Endodermal cell (in vitro differentiated cells): ENCODE measurements around the gene JAML. TPM values are rescaled to one million over a fixed set of nuclear protein-coding genes. Genes with fewer than 3 reads are reported as not detected.

Experiments
- DNase-seq: peaks from one replicate; pipeline ENCODE4 v3.0.0-alpha.2; 2017
- H3K27ac ChIP-seq: 2 replicates; pipeline ENCODE4 v1.5.1; 2013; ENCODE audit warnings: mild to moderate bottlenecking, low read depth, low read length, moderate library complexity
- H3K27me3 ChIP-seq: 2 replicates; pipeline ENCODE4 v1.6.1; 2013; ENCODE audit warnings: mild to moderate bottlenecking, low read length, moderate library complexity; ENCODE audit not compliant: insufficient read depth, control insufficient read depth, poor library complexity, severe bottlenecking
- H3K36me3 ChIP-seq: 2 replicates; pipeline ENCODE4 v1.7.0; 2013; ENCODE audit warnings: mild to moderate bottlenecking, low read length, moderate library complexity; ENCODE audit not compliant: control insufficient read depth, insufficient read depth
- H3K4me1 ChIP-seq: one replicate; pipeline ENCODE4 v1.7.0; 2013; ENCODE audit warnings: low read length; ENCODE audit not compliant: control insufficient read depth, insufficient read depth
- H3K4me3 ChIP-seq: 2 replicates; pipeline ENCODE4 v1.5.1; 2013; ENCODE audit warnings: mild to moderate bottlenecking, low read length, moderate library complexity
- H3K9ac ChIP-seq: 2 replicates; pipeline ENCODE4 v1.6.1; 2013; ENCODE audit warnings: mild to moderate bottlenecking, low read length, moderate library complexity; ENCODE audit not compliant: poor library complexity, severe bottlenecking; ENCODE audit errors: extremely low read depth
- H3K9me3 ChIP-seq: 2 replicates; pipeline ENCODE4 v1.6.1; 2013; ENCODE audit warnings: mild to moderate bottlenecking, low read length, moderate library complexity; ENCODE audit not compliant: control insufficient read depth
- H3K27ac Mint-ChIP-seq: 2 replicates; pipeline ENCODE4 v1.8.0; 2020; ENCODE audit warnings: mixed read lengths
- H3K27me3 Mint-ChIP-seq: 2 replicates; pipeline ENCODE4 v1.8.0; 2021; ENCODE audit warnings: mild to moderate bottlenecking, mixed read lengths; ENCODE audit not compliant: insufficient read depth
- H3K36me3 Mint-ChIP-seq: 2 replicates; pipeline ENCODE4 v1.8.0; 2020; ENCODE audit warnings: low read depth, mixed read lengths
- H3K4me1 Mint-ChIP-seq: 2 replicates; pipeline ENCODE4 v1.8.0; 2020; ENCODE audit warnings: mixed read lengths
- H3K4me3 Mint-ChIP-seq: 2 replicates; pipeline ENCODE4 v1.8.0; 2020; ENCODE audit warnings: mild to moderate bottlenecking, moderate library complexity, mixed read lengths
- H3K9me3 Mint-ChIP-seq: 2 replicates; pipeline ENCODE4 v1.8.0; 2020; ENCODE audit warnings: mild to moderate bottlenecking, mixed read lengths
- WGBS, 2 experiments: methylation state at CpG; one replicate each; pipeline versions ENCODE4 v1.1.5 to v1.1.7; 2013; ENCODE audit warnings: missing lambda C conversion rate in 2 of 2, mixed read lengths in 1 of 2; ENCODE audit not compliant: insufficient coverage in 1 of 2, insufficient read length in 1 of 2; 5-methylcytosine and 5-hydroxymethylcytosine counted together
- total RNA-seq, 2 donors: library from RNA; stranded (reverse); fragmentation: NEBNext Ultra II Directional in 1 of 2; extraction: Animal tissue kit (Norgen Biotek cat#: 25700) in 1 of 2; gene quantifications; 2 replicates in 1 of 2; 3 replicates in 1 of 2; pipeline ENCODE4 v1.2.1, GENCODE V29; 2021
- TF ChIP-seq, protein P1 (sequence below): fragments of 200-600 bp; sonication (generic); conservative IDR thresholded peaks from 2 replicates; pipeline ENCODE4 v1.5.0; 2021; ENCODE audit warnings: antibody characterized with exemption, mild to moderate bottlenecking

JAML gene
- total RNA-seq, 2 donors from 2014 or later = 0.40 to 0.55 TPM

DNA sequence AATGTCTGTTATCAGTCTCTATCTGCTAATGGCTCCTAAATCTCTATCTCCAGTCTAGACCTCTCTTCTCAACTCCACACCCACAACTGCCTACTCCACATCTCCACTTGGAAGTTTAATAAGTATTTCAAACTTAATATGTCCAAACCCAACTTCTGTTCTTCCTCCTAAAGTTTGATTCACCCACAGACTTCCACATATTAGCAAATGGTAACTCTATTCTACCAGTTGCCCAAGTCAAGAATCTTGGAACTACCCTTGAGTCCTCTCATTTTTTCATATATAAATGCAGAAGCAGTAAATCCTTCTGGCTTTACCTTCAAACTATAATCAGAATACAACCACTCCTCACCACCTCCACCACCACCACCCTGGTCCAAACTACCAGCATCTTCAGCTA is 6.7 kb upstream of the JAML start:
- TF ChIP-seq, protein P1, sequence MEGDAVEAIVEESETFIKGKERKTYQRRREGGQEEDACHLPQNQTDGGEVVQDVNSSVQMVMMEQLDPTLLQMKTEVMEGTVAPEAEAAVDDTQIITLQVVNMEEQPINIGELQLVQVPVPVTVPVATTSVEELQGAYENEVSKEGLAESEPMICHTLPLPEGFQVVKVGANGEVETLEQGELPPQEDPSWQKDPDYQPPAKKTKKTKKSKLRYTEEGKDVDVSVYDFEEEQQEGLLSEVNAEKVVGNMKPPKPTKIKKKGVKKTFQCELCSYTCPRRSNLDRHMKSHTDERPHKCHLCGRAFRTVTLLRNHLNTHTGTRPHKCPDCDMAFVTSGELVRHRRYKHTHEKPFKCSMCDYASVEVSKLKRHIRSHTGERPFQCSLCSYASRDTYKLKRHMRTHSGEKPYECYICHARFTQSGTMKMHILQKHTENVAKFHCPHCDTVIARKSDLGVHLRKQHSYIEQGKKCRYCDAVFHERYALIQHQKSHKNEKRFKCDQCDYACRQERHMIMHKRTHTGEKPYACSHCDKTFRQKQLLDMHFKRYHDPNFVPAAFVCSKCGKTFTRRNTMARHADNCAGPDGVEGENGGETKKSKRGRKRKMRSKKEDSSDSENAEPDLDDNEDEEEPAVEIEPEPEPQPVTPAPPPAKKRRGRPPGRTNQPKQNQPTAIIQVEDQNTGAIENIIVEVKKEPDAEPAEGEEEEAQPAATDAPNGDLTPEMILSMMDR = no peak
- Histone ChIP-seq H3K4me3 (no peak overlapping the region), H3K4me1 (no peaks in the 10 kb centered on the region), H3K36me3 (no peaks in the 10 kb centered on the region), H3K27ac (no peak overlapping the region), H3K27me3 (no peaks in the 10 kb centered on the region), H3K9ac (no peak overlapping the region), H3K9me3 (no peaks in the 10 kb centered on the region)
- no peaks in the 10 kb centered on the region for H3K4me1 Mint-ChIP-seq
- H3K4me3 Mint-ChIP-seq = no peak overlapping the region
- H3K27me3 Mint-ChIP-seq = no peaks in the 10 kb centered on the region
- no peaks in the 10 kb centered on the region for H3K9me3 Mint-ChIP-seq
- H3K36me3 Mint-ChIP-seq = no peaks in the 10 kb centered on the region
- H3K27ac Mint-ChIP-seq = no peak overlapping the region
- no peak for DNase-seq

- Mint-ChIP-seq H3K36me3 (no peaks in the 10 kb centered on the region), H3K27ac (no peak overlapping the region), H3K4me1 (no peaks in the 10 kb centered on the region), H3K4me3 (no peak overlapping the region), H3K27me3 (peaks cover 3% of the 10 kb centered on the region), H3K9me3 (no peaks in the 10 kb centered on the region)
- TF ChIP-seq, protein P1 = no peak
- Histone ChIP-seq H3K4me1 (no peaks in the 10 kb centered on the region), H3K9ac (no peak overlapping the region), H3K27ac (no peak overlapping the region), H3K9me3 (no peaks in the 10 kb centered on the region), H3K4me3 (no peak overlapping the region), H3K36me3 (no peaks in the 10 kb centered on the region), H3K27me3 (no peaks in the 10 kb centered on the region)
- no peak for DNase-seq
- 92 to 100% methylated on average over 2 to 3 of the region's 3 CpGs for WGBS, 2 experiments
Measured at GRCh38 chr11:118230088-118230487, 5.3 kb upstream of the JAML start.

- Histone ChIP-seq H3K27me3 (no peaks in the 10 kb centered on the region), H3K9me3 (no peaks in the 10 kb centered on the region), H3K4me1 (no peaks in the 10 kb centered on the region), H3K4me3 (no peak overlapping the region), H3K36me3 (no peaks in the 10 kb centered on the region), H3K9ac (no peak overlapping the region), H3K27ac (no peak overlapping the region)
- 92 to 93% methylated on average over 4 to 5 of the region's 5 CpGs for WGBS, 2 experiments
- no peak overlapping the region for H3K27ac Mint-ChIP-seq
- H3K27me3 Mint-ChIP-seq = peaks cover 4% of the 10 kb centered on the region
- H3K4me3 Mint-ChIP-seq = no peak overlapping the region
- H3K4me1 Mint-ChIP-seq = no peaks in the 10 kb centered on the region
- H3K36me3 Mint-ChIP-seq = no peaks in the 10 kb centered on the region
- DNase-seq = no peak
- H3K9me3 Mint-ChIP-seq = no peaks in the 10 kb centered on the region
- TF ChIP-seq, protein P1 = no peak
Measured at GRCh38 chr11:118229274-118229847, 4.5 kb upstream of the JAML start.
